AG10803 (cell line): ENCODE results near the gene SCRN1.
A peak's percentile ranks its signal among the peaks of the same experiment; 100 is the strongest.

Source experiments
- DNase-seq: peaks from one replicate; pipeline ENCODE4 v3.0.0; 2010; ENCODE audit warnings: low read depth
- H3K4me3 ChIP-seq: 2 replicates; pipeline ENCODE4 v1.5.1; 2011; ENCODE audit warnings: mild to moderate bottlenecking, low read length, control low read depth
- CTCF ChIP-seq: conservative IDR thresholded peaks from 2 replicates; pipeline ENCODE4 v1.5.1; 2011; ENCODE audit warnings: mild to moderate bottlenecking, low read length, control low read depth, inconsistent platforms

SCRN1 gene

GRCh38 chr7:29989257-29989995 is at the start of gene SCRN1:
TSS of gene SCRN1 (minus strand) at chr7:29989801. CDS start at chr7:29969067, 20,734 bp downstream.
- no peak for TF ChIP-seq CTCF
- DNase-seq: peak; percentile 32
- H3K4me3 ChIP-seq: peak within 1 kb of the TSS; percentile 81

- DNase-seq: peak; percentile 79
- TF ChIP-seq CTCF: no peak
- no peak overlapping the region for H3K4me3 ChIP-seq
These were observed 48.8 kb upstream of the SCRN1 start for GRCh38 chr7:30038196-30038980.

GRCh38 chr7:30036220-30036619 is 46.6 kb upstream of the SCRN1 start:
- no peak for DNase-seq
- no peak overlapping the region for H3K4me3 ChIP-seq
- TF ChIP-seq CTCF: no peak

- DNase-seq: no peak
- H3K4me3 ChIP-seq: no peak overlapping the region
- TF ChIP-seq CTCF: no peak
These were observed 44.9 kb upstream of the SCRN1 start for GRCh38 chr7:30034501-30034900.

- TF ChIP-seq CTCF: no peak
- H3K4me3 ChIP-seq: no peak overlapping the region
- peak; percentile 71 for DNase-seq
These were observed 42.9 kb upstream of the SCRN1 start for GRCh38 chr7:30032310-30033125.

- no peak for TF ChIP-seq CTCF
- H3K4me3 ChIP-seq: peak overlapping the region; percentile 72
- DNase-seq: no peak
These were observed 40.1 kb upstream of the SCRN1 start for GRCh38 chr7:30029696-30030095.
